Measurements from ENCODE around the gene AP3S1.
"Not testable (repeated sequence)": the region's sequence is repeated elsewhere in the genome, so short reads cannot be mapped to it uniquely, and the experiment has no call there.

Gene AP3S1

DNA sequence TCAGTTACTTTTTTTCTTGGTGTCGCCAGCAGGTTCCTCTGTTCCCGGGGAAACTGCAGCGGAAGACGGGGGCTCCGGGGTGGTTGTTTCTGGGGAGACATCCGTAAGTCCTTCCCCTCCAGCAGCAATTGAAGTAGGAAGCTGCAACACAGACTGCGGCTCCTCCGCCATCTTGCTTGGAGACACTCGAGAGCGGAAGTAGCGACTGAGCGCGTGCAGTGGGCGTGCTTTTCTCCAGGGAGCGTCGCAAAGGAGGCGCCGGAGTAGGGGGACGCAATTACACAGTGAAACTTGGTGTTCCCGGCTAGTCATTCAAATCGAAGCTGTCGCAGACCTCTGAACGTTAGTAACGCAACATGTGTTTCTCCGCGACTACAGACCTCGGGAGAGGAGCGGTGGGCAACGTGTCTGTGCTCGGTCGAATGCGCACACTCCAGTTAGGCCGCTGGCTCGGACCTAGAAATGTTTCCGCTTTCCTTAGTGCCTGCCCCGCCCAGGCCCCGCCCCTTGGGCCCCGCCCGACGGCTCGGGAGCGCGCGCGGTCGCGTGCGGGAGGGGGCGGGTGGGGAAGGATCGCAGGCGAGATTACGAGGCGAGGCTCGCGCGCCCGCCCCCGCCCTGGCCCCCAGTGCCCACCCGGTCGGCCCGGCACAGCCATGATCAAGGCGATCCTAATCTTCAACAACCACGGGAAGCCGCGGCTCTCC, at the start of gene AP3S1, which contains the start of gene ATG12:
AP3S1 (plus strand) TSS at position 554 of the 707 bp plus-strand sequence; CDS start at position 657, 103 bp downstream.
ATG12 (minus strand) TSS at position 184 of the 707 bp plus-strand sequence; CDS start at position 171, 13 bp downstream.
- peak; percentile 93 for DNase-seq (ENCODE audit: low spot score)

DNA sequence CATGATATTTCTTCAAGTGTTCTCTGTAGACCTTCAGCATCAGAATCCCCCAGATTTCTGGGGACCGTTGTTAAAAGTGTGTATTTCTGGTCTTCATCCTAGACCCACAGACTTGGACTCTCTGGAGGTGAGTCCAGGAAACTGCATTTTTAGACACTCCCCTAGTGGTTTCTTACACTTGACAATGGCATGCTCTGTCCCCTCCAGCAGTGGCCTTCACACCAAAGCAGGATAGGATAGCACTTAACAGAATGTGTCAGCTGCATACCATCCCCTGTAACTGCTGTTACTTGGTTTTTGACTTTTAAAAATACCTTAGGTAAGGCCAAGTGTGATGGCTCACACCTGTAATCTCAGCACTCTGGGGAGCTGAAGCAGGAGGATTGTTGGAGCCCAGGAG, 46.0 kb upstream of the AP3S1 start:
- DNase-seq (ENCODE audit: low spot score), result no peak

DNA sequence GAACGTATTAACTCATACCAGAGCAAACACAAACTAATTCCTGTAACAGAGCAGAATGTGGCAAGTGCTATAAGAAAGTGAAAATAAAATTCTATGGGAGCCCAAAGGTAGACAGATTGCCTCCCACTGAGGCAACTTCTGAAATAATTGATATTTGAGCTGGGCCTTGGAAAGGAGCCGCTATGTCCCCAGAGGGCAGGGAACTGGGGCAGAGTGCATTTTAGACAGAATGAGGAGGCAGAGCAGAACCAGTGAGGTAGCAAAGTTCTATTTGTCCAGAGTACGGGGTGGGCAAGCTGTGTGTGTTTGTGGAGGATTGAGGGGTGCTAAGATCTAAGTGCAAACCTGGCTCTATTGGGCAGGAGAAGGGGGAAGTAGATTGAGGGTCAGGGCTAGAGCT, 45.1 kb upstream of the AP3S1 start:
- no peak for DNase-seq (ENCODE audit: low spot score)

DNA sequence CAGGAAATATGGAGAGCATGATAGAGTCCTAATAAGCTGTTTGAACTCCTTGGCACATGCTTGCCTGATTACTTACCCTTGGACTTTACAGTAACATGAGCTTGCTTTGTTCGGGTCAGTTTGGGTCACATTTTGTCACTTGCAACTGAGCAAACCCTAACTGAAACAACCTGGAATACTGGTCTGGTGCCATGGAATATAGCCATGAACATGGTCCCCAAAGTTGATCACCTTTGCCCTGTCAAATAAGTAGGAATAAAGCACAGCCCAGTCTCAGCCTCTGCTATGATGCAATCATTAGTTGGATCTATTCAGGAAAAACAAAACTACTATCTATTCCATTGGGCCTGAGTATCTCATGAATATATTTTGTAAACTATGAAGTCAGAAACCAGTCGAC, 43.5 kb upstream of the AP3S1 start:
- DNase-seq (ENCODE audit: low spot score), result no peak

DNA sequence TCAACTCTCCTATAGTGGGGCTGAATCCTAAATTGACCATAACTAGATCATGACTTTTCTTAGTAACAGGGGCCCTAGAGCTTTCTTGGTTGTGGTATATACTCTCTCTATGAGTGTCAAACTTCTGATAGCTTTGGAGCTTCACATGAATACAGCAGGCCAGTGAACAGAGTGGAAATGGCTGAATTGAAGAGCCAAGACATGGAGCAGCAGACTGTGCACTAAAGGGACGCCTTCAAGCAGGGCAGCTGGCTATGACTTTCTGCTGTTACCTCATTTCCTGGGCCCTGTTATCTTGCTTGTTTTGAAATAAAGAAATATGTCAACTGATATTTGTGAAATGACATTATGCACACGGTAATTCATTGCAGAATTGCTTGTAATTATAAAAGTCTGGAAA, 41.6 kb upstream of the AP3S1 start:
- DNase-seq (ENCODE audit: low spot score), result no peak

DNA sequence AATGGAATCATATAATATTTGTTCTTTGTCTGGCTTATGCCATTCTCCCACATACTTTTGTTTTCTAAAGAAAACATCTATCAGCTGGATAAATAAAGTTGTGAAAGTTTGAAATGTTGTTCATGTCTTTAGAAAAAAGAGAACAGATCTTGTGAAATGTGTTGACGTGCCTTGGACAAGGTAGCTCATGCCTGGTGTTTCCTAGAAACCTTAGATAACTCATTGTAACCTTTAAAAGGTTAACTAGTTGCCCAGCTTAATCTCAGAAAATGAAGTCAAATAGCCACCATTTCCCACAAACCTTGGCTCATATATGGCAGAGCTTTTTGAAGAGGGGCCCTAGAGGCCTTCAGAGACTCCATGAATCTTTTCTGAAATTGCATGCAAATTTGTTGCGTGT, 40.6 kb upstream of the AP3S1 start:
- no peak for DNase-seq (ENCODE audit: low spot score)

DNA sequence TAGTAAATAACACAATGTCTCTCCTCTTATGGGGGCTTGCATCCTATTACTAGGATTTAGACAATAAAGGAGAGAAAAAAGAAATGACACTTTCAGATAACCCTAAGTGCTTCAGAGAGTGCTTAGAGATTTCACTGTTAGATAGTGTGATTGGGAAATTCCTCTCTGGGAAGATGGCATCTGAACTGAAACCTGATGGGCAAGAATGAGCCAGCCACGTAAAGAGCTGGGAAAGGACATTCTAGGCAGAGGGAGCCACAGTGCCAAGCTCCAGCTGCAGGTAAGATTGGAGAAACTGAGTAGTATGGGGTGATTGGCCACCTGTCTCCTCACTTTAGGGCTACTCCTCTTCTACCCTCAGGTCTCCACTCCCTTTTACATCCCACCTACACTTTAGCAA, 39.8 kb upstream of the AP3S1 start:
- DNase-seq (ENCODE audit: low spot score), result no peak

DNA sequence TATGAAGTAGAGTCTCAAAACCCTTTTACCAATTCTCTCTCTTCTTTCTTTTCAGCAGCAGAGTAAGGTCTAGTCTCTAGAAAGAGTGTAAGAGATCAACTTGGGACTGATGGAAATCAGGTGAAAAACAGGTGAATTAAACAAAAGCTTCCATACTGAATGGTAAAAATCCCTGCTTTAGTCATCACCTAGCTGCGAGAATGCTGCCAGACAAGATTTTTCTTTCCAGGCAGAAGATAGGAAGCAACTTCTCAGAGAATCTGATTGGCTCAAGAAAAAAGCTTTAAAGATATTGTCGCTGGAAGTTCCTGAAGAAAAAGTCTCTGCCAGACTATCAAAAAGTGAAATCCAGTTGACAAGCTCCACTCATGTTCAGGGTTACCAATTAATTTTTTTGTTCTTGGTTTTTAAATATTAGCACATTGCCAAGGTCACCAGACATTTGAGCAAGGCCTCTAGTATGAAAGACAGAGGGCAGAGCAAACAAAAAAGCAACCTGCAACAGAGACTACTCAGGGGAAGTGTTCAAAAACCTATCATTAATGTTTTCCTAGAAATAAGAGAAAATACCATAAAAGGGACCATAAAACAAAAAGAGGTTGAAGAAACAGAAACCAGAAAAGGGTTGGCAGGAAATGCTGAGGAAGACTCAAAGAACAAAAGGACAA, 34.6 kb upstream of the AP3S1 start:
- no peak for DNase-seq (ENCODE audit: low spot score)

DNA sequence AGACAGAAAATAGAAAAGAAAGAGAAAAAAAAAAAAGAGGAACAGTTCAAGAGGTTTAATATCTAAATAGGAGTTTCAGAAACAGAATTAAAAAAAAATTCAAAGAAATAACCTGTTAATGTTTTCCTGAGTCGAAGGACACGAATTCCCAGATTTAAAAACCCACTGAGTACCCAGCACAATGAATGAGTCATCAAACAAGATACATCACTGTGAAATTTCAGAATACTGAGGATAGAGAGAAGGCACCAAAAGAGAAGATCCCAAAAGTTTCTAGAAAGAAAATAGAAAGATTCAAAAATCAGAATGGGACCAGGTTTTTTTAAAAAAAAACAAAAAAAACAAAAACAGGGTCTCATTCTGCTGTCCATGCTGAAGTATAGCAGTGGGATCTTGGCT, 34.1 kb upstream of the AP3S1 start:
- DNase-seq (ENCODE audit: low spot score), result no peak

DNA sequence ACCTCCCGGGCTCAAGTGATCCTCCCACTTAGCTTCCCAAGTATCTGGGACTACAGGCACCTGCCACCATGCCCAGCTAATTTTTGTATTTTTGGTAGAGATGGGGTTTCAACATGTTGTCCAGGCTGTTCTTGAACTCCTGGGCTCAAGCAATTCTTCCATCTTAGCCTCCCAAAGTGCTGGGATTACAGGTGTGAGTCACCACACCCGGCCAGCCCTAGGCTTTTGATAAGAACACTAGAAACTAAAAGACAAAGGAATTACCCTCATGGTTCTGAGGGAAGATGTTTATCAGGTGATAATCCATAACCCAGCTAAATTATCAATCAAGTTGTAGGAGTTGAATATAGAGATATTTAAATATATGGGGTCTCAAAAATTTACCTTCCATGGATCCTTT, 33.7 kb upstream of the AP3S1 start:
- DNase-seq (ENCODE audit: low spot score), result not testable (repeated sequence)

DNA sequence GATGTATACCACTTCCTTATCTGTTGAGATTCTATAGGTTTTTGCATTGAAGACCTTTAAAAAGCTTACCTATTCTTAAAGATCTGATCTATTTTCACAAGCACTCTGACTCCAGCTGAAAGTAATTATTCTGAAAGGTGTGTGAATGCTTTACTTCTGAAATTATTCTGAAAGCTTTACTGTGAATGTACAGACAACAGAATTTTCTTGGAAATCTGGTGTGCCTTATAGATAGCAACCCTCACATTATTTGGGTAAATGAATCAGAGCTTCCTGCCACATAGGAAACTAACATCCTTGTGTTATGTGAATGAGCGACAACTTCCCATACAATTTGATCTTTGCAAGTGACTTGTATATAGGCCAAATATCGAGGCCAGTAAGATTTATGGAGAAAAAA, 31.8 kb upstream of the AP3S1 start:
- no peak for DNase-seq (ENCODE audit: low spot score)

DNA sequence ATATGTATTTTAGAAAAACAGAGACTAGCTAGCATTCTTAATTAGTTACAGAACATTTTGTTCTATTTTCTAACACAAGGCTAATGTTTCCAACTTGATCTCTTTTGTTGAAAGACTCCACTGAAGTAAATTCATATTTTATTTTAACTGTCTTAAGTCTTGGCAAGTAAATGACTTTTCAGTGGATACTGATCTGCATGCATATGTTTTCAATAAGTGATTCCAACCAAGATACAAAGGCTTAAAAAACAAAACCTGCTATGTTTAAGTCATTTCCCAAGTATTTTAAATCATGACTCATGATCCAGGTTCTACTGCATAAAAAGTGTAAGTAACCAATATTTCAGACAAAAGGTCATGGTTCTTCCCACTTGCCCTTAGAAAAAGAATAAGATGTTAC, 31.0 kb upstream of the AP3S1 start:
- no peak for DNase-seq (ENCODE audit: low spot score)

DNA sequence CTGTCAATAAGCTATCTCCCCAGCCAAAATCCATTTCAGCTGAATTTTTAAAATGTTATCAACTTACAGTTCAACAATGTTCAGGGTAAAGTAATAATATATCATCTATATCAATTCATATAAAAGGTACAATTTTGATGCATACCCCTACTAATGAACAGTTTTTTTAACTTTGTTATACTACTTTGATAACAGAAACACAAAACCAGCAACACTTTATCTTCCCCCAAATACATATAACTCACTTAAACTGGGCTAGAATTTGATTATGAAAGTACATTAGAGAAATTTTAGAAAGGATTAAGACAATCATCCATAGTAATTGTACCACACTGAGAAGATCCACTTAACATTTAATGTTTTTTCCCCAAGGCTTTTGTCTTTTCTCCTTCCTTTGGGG, 30.3 kb upstream of the AP3S1 start:
- no peak for DNase-seq (ENCODE audit: low spot score)

DNA sequence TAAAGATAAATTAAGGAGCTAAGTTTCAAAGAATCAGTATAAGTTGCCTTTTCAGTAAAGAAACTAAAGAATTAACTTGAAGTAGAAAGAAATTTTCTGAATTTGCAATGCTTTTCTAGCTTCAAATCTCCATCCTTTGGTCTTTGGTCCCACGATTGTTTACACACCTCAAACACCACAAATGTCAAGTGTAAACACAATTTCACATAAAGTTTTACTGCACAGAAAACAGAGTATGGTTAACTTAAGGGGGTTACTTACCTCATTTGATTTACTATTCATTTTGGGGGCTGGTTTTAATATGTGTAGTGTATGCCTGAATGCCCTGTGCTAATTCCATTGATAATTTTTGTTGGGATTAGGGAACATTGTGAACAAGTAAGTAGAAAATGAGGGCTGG, 29.4 kb upstream of the AP3S1 start:
- DNase-seq (ENCODE audit: low spot score), result no peak

DNA sequence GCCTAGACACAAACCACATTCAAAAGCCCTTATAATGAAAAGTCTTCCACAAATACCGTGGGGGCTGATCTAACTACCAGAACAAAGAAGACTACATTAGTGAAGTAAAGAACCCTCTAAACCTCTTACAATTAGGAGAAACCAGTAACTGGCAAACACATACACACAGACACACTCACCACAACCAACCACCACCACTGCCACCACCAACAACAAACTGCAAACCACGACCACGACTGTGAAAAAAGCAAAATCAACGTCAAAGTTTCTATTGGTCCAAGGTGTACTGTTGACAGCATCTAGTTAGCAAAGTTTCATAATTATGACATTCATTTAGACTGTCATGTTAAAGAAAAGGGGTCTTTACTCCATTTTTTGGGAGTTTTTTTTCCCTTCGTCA, 28.0 kb upstream of the AP3S1 start:
- DNase-seq (ENCODE audit: low spot score), result no peak

DNA sequence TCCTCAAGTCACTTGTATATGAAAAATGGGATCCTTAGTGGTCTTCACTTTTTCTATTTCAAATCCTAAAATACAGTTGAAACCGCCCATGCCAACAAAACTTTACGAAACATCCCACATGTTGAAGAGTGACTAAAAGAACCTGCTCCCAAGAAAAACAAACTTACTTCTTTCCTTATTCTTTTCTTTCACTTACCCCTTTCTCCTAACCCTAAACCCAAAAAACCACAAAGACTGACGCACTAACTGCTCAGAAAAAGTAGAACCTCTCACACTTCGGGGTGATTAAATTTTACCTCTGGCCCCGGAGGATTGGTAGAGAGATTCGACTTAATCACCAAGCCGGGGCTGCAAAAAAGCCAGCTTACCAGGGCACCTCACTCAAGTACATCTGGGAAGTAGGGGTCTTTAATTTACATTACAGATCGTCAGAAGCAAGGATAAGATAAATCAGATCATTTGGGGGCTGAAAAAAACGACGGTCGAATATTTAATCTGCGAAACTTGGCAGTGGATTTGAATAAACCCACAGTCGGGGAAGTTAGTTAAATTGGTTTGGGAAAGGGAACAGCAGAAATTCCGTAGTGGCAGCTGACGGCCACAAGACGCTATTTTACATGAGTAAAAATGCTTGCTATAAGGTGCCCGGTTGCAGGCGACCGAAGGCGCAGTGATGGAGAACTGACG, 26.6 kb upstream of the AP3S1 start:
- DNase-seq (ENCODE audit: low spot score), result no peak

DNA sequence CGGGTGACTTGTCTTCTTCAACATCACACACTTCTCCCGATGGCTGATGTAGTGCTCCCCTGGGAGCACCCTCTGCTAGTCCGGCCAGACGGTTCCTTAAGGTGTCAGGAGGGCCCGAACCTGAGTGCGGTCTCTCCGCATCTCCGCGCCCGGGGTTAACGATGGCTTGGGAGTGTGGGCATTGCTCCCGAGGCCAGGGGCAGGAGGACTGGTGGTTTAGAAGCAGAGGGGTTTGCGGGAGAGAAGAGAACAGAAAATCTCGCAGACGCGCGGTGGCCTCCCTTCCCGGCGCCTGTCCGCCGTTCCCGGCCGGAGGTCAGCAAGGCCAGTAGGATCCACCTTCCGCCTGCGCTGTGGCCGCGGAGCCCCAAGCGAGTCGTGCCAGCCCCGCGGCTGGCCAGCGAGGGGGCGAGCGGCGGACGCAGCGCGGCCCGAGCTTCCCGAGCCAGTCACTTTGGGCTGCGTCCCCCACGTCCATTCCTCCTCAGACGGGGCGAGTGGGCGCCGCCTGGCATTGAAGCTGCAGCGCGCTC, 26.0 kb upstream of the AP3S1 start:
- DNase-seq (ENCODE audit: low spot score), result peak; percentile 9

DNA sequence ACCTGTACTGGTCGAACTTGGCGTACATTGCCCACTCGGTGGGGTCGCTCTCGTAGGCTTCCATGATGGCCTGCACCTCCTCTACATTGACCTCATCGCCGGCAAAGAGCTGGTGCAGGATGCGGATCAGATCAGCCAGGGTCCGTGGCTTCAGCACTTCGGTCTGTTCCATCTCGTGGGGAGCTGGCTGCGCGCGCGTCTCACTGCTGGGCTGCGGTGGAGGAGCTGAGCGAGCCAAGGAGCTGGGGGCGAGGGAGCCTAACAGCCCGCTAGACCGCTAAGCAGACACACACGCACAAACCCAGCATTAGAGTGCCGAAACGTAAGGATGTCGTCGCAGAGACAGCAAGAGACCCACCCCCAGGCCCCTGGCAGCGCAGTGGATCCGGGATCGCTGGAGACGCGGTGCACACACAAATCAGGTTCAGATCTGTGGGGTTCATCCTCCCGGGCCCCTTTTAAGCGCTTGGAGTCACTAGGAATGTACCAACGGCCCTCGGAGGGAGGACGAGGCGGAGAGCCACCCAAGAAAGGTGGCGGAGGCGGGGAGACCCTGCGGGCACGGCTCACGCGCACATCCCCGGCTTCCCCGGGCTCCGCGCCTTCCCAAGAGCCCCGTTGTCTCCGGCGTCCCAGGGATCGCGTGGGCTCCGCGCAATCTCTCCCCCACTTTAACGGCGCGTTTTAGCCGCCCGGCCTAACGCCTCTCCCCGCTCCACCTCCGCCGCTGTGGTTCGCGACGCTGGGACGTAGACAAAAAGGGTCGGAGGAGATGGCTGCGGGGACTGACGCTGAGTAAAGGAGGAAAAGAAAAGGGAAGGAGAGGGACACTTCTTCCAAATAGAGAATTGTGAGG, 25.3 kb upstream of the AP3S1 start, which contains the start of gene CDO1:
CDO1 (minus strand) TSS at position 434 of the 856 bp plus-strand sequence; CDS start at position 172, 262 bp downstream.
- DNase-seq (ENCODE audit: low spot score), result peak; percentile 38

DNA sequence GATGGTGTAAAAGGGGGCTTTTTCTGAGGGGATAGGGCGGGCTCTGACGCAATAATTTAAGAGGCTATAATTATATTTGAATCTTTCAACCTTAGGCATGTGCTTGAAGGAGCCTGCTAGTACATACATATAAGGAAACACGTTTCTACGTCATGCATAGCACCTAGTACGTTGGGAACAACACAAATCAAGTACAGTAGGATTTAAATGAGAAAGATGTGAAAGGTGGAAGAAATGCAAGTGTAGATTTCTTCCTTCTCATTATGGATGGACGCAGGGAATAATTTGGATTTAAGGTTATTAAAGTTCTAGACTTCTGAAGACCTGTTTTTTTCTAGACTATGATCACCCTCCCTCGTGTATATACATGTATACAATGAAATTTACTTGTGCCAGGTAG, 24.3 kb upstream of the AP3S1 start:
- DNase-seq (ENCODE audit: low spot score), result no peak

DNA sequence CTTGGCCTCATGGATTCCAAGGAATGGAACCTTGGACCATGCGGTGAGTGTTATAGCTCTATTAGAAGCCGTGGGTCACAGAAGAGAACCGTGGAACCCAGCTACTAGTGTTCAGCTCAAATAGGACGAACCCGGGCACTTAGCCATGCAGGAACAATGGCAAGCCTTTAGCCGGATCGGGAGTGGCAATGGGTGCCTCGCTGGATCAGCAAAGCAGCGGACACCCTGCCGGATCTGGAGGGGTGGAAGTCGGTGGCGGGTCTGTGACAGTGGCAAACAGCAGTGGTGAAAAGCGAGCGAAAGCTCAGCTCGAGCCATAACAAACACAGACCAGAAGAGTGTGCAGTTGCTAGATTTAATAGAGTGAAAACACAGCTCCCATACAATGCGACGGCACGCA, 22.9 kb upstream of the AP3S1 start:
- DNase-seq (ENCODE audit: low spot score), result no peak

DNA sequence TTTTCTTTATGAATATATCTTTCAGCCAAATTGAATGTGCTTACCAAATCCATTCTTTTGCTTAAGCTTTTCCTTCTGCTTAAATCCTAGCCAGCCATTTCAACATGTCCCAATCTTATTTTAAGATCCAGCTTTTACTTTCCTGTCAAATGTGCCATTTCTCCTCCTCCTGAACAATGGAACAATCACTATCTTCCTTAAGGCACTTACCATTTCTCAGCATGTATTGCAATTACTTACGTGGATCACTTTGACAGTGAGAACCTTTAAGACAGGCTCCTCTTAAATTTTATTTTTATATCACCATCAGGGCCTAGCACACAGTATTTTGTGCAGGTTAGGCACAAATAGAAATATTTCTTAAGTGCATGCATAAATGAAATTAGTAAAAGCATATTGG, 20.9 kb upstream of the AP3S1 start:
- no peak for DNase-seq (ENCODE audit: low spot score)

DNA sequence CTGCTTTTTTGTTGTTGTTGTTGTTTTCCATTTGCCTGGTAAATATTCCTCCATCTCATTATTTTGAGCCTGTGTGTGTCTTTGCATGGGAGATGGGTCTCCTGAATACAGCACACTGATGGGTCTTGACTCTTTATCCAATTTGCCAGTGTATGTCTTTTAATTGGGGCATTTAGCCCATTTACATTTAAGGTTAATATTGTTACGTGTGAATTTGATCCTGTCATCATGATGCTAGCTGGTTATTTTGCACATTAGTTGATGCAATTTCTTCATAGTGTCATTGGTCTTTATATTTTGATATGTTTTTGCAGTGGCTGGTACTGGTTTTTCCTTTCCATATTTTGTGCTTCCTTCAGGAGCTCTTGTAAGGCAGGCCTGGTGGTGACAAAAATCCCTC, 16.8 kb upstream of the AP3S1 start:
- DNase-seq (ENCODE audit: low spot score), result not testable (repeated sequence)
